Osteoblast (primary cell): ENCODE results near the gene MCRIP1. TPM values are rescaled to one million over a fixed set of nuclear protein-coding genes. Genes with fewer than 3 reads are reported as not detected.
A peak's percentile ranks its signal among the peaks of the same experiment; 100 is the strongest.

Experiments
- DNase-seq: peaks from one replicate; pipeline ENCODE4 v3.0.0; 2011; ENCODE audit warnings: low spot score, mixed read lengths; ENCODE audit not compliant: insufficient read length; ENCODE audit errors: missing footprints
- H2AFZ ChIP-seq: 2 replicates; pipeline ENCODE4 v1.6.0; 2011; ENCODE audit warnings: mild to moderate bottlenecking, low read length
- H3K27ac ChIP-seq: 2 replicates; pipeline ENCODE4 v1.5.1; 2011; ENCODE audit warnings: mild to moderate bottlenecking, low read depth, low read length, moderate library complexity
- H3K27me3 ChIP-seq: 2 replicates; pipeline ENCODE4 v1.6.0; 2012; ENCODE audit warnings: mild to moderate bottlenecking, control low read depth, inconsistent platforms, low read length, moderate library complexity; ENCODE audit not compliant: insufficient read depth
- H3K36me3 ChIP-seq: 2 replicates; pipeline ENCODE4 v1.5.1; 2011; ENCODE audit warnings: mild to moderate bottlenecking, low read length, control low read depth, moderate library complexity; ENCODE audit not compliant: insufficient read depth
- H3K4me1 ChIP-seq: 2 replicates; pipeline ENCODE4 v1.5.1; 2011; ENCODE audit warnings: mild to moderate bottlenecking, low read length, control low read depth, moderate library complexity; ENCODE audit not compliant: insufficient read depth
- H3K4me2 ChIP-seq: 2 replicates; pipeline ENCODE4 v1.6.0; 2011; ENCODE audit warnings: mild to moderate bottlenecking, low read length; ENCODE audit not compliant: insufficient read depth
- H3K4me3 ChIP-seq: fragments of 200-600 bp; sonication (generic); 3 replicates; pipeline ENCODE4 v1.5.1; 2012; ENCODE audit warnings: mild to moderate bottlenecking, low read length, inconsistent platforms; ENCODE audit not compliant: insufficient read depth
- H3K79me2 ChIP-seq: 2 replicates; pipeline ENCODE4 v1.6.0; 2012; ENCODE audit warnings: mild to moderate bottlenecking, low read length, control low read depth, inconsistent platforms; ENCODE audit not compliant: insufficient read depth
- H3K9me3 ChIP-seq: 2 replicates; pipeline ENCODE4 v1.5.1; 2011; ENCODE audit warnings: low read depth, low read length, control low read depth
- H4K20me1 ChIP-seq: 2 replicates; pipeline ENCODE4 v1.6.0; 2012; ENCODE audit warnings: mild to moderate bottlenecking, low read length, control low read depth; ENCODE audit not compliant: insufficient read depth
- total RNA-seq: library from RNA; depleted of rRNA; stranded (reverse); fragments of >200 nt; gene quantifications from 2 replicates; pipeline ENCODE4 v1.2.3, GENCODE V29; 2012
- TF ChIP-seq, protein P1 (sequence below): IDR thresholded peaks from 2 replicates; pipeline ENCODE4 v1.5.1; 2011; ENCODE audit warnings: mild to moderate bottlenecking, low read depth, low read length, moderate library complexity; ENCODE audit errors: extremely low read depth

The MCRIP1 gene
- total RNA-seq, 1 donor = 163 TPM

DNA sequence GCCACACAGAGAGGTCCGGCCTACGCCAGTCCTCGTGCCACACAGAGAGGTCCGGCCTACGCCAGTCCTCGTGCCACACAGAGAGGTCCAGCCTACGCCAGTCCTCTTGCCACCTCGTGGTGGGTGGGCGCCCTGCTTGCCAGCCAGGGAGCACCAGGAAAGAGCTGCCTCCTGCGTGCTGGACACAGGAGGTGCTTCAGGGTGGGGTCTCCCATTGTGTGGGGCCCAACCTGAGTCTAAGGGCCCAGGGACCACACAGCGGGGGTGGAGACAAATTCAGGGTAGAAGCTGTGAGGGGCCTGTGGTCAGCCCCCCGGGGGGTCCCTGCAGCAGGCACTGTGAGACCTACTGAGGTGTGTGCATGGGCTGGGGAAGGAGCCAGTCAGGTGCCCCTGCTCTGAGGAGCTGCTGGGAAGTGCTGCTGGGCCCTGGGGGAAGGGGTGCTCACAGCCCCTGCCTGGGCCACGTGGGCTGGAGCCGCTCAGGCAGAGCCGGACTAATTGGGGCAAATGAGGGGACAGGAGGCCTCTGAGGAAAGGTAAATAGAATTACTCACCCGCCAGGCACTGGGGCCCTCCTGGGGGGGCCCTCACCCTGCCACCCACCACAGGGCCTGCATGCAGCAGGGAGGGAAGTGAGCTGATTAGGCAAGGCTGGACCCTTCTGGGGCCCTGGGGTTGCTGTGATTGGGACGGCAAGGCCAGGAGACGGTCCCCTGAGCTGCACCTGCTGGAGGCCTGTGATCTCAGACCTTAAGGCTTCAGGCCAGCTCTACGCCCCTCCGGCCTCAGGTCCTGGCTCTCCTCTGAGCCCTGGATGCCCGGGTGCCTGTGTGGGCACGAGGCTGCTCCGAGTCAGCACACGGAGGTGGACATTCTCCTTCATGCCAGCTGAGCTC lies 18.1 kb downstream of the MCRIP1 start:
- no peak overlapping the region for H2AFZ ChIP-seq
- no peaks in the 10 kb centered on the region for H3K4me1 ChIP-seq
- no peaks in the 10 kb centered on the region for H4K20me1 ChIP-seq
- peak; percentile 90 for DNase-seq
- H3K79me2 ChIP-seq = no peaks in the 10 kb centered on the region
- H3K27me3 ChIP-seq = no peaks in the 10 kb centered on the region
- no peak overlapping the region for H3K4me2 ChIP-seq
- TF ChIP-seq, protein P1, sequence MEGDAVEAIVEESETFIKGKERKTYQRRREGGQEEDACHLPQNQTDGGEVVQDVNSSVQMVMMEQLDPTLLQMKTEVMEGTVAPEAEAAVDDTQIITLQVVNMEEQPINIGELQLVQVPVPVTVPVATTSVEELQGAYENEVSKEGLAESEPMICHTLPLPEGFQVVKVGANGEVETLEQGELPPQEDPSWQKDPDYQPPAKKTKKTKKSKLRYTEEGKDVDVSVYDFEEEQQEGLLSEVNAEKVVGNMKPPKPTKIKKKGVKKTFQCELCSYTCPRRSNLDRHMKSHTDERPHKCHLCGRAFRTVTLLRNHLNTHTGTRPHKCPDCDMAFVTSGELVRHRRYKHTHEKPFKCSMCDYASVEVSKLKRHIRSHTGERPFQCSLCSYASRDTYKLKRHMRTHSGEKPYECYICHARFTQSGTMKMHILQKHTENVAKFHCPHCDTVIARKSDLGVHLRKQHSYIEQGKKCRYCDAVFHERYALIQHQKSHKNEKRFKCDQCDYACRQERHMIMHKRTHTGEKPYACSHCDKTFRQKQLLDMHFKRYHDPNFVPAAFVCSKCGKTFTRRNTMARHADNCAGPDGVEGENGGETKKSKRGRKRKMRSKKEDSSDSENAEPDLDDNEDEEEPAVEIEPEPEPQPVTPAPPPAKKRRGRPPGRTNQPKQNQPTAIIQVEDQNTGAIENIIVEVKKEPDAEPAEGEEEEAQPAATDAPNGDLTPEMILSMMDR = no peak
- no peaks in the 10 kb centered on the region for H3K9me3 ChIP-seq
- H3K27ac ChIP-seq = no peak overlapping the region
- no peaks in the 10 kb centered on the region for H3K36me3 ChIP-seq
- H3K4me3 ChIP-seq = no peak overlapping the region

DNA sequence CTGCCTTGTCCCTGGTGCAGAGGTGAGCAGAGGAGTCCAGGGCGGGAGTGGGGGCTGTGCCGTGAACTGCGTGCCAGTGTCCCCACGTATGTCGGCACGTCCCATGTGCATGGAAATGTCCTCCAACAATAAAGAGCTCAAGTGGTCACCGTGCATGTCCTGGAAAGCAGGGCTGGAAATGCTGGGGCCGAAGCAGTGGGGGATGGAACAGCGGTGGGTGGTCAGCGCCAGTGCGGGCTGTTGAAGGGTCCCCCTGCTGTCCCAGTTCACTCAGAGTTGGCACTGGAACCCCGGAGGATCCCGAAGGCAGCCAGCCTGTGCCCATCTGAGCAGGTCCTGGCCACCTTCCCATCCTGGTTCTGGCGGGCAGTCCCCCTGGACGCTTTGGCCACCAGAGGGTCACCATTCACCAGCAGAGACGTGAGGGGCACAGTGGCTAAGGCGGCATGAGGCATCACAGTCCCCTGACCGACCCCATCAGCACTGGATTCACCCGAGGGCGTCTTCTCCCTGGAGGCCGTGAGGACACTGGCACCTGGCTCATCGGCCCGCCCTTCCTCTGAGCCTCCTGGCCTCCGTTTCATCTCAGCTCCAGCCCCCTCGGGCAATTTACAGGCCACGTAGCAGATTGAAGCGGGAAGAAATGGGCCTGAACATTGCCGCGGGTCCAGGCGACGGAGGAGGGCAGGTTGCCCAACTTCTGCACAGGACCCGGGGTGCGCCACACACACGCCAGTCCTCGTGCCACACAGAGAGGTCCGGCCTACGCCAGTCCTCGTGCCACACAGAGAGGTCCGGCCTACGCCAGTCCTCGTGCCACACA lies 19.0 kb downstream of the MCRIP1 start:
- no peak for DNase-seq
- Histone ChIP-seq H3K36me3 (no peaks in the 10 kb centered on the region), H3K79me2 (no peaks in the 10 kb centered on the region), H3K27me3 (peaks cover 6% of the 10 kb centered on the region), H3K27ac (no peak overlapping the region), H4K20me1 (no peaks in the 10 kb centered on the region), H3K4me1 (no peaks in the 10 kb centered on the region), H2AFZ (no peak overlapping the region), H3K9me3 (no peaks in the 10 kb centered on the region), H3K4me3 (no peak overlapping the region), H3K4me2 (no peak overlapping the region)
- TF ChIP-seq, protein P1 = no peak

DNA sequence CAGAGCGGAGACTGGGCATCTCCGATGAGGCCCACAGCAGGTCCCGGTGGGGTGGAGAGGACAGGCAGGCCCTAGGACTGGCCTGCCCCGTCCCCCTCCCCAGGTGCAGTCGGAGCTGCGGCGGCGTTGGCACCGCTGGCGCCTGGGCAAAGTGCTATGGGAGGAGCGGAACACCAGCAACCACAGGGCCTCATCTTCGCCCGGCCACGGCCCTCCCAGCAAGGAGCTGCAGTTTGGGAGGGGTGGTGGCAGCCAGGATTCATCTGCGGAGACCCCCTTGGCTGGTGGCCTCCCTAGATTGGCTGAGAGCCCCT lies 19.8 kb downstream of the MCRIP1 start:
- Histone ChIP-seq H3K27ac (no peak overlapping the region), H3K79me2 (no peaks in the 10 kb centered on the region), H3K4me1 (no peaks in the 10 kb centered on the region), H4K20me1 (no peaks in the 10 kb centered on the region), H3K4me3 (no peak overlapping the region), H3K36me3 (no peaks in the 10 kb centered on the region), H3K27me3 (peaks cover 9% of the 10 kb centered on the region), H2AFZ (no peak overlapping the region), H3K4me2 (no peak overlapping the region), H3K9me3 (no peaks in the 10 kb centered on the region)
- no peak for DNase-seq
- TF ChIP-seq, protein P1 = no peak
